ENCODE measurements around the gene BMP2K. TPM values are rescaled to one million over a fixed set of nuclear protein-coding genes. Genes with fewer than 3 reads are reported as not detected.

BMP2K gene
- total RNA-seq, 3 donors from 2014 or later (not counting 1 experiment from before 2014, with no cell fraction given): 10.1 to 13.5 (median 11.7) TPM

DNA sequence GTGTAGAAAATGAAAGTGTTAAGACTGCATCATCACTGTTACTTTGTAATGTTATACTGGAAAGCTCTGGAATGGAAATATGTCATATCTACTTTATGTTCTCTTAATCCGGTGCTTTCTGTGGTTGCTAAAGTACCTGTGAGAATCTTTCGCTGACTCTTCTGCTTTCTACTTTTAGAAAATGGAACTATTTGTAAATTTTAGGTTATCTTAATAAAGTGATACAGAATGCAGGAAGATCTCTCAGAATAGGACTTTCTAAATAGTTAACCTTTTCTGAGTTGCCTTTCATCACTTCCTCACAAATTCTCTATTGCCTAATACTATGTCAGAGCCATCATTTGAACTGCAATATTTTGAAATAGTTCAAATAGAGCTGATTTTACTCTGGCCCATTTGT, 69.3 kb downstream of the BMP2K start:
- H3K4me1 ChIP-seq (ENCODE audit: control insufficient read depth, insufficient read depth, low read length): no peaks in the 10 kb centered on the region
- Mint-ChIP-seq H3K9me3 (no peaks in the 10 kb centered on the region), H3K27ac (no peak overlapping the region), H3K4me1 (no peaks in the 10 kb centered on the region), H3K27me3 (ENCODE audit: low read depth in 2 of 2) (no peaks in the 10 kb centered on the region), H3K36me3 (no peaks in the 10 kb centered on the region), H3K4me3 (no peak overlapping the region)
- H3K4me3 ChIP-seq (ENCODE audit: low read length): no peak overlapping the region
- H3K27me3 ChIP-seq (ENCODE audit: control insufficient read depth, insufficient read depth, low read length): no peaks in the 10 kb centered on the region
- intact Hi-C loops (cut with micrococcal nuclease): no loop called here
- TF ChIP-seq, protein P1, sequence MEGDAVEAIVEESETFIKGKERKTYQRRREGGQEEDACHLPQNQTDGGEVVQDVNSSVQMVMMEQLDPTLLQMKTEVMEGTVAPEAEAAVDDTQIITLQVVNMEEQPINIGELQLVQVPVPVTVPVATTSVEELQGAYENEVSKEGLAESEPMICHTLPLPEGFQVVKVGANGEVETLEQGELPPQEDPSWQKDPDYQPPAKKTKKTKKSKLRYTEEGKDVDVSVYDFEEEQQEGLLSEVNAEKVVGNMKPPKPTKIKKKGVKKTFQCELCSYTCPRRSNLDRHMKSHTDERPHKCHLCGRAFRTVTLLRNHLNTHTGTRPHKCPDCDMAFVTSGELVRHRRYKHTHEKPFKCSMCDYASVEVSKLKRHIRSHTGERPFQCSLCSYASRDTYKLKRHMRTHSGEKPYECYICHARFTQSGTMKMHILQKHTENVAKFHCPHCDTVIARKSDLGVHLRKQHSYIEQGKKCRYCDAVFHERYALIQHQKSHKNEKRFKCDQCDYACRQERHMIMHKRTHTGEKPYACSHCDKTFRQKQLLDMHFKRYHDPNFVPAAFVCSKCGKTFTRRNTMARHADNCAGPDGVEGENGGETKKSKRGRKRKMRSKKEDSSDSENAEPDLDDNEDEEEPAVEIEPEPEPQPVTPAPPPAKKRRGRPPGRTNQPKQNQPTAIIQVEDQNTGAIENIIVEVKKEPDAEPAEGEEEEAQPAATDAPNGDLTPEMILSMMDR (IDR thresholded peaks at IDR 0.05): no peak
- no peaks in the 10 kb centered on the region for H3K36me3 ChIP-seq (ENCODE audit: control insufficient read depth, insufficient read depth, low read length)
- WGBS (ENCODE audit: insufficient coverage): 60% methylated on average over 1 of the region's 2 CpGs
- peak in 1 of 3 donors; percentile 32 for ATAC-seq
- no peak for DNase-seq
- H3K27ac ChIP-seq (ENCODE audit: low read length): no peak overlapping the region
- no peaks in the 10 kb centered on the region for H3K9me3 ChIP-seq (ENCODE audit: control insufficient read depth, insufficient read depth, low read length)

DNA sequence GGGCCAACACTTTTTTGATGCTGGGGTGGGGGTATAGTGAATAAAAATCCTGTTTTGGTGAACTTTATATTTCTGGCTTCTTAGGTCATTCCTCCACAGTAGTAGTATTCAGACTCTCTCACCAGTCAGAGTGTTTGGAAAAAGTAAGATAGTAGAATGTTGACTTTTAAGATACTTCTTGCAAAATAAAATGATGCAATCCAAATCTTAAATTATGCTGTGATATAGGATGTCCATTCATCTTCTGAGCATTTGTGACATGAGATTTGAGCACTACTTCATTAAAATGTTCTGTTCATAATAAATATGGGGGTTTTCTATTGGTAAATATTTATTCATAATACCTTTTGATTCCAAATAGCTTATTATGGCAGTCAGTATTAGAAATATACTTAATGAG, 70.1 kb downstream of the BMP2K start:
- peaks cover under 1% of the 10 kb centered on the region for H3K36me3 ChIP-seq (ENCODE audit: control insufficient read depth, insufficient read depth, low read length)
- intact Hi-C loops (cut with micrococcal nuclease): no loop called here
- no peak overlapping the region for H3K27ac Mint-ChIP-seq

DNA sequence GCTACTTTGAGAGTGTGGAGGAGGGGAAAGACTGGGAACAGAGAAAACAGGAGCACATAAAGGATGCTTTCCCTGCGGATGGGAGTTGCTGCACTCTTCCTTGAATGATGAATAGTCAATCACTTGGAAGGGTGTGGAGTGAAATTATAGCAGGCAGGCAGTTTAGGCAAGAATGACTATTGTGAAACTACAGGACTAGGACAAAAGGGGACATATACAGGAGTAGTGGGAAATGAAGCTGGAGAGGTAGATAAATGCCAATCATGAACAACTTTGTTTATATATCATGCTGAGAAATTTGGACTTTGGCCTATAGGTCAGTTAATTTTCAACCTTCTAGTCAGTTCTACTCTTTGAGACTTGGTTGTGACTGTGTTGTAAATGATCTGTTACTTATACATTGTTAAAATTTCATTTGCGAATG, 86.2 kb downstream of the BMP2K start:
- no peak overlapping the region for H3K27ac ChIP-seq (ENCODE audit: low read length)
- peaks cover 5 to 6% of the 10 kb centered on the region in 2 donors for H3K4me1 Mint-ChIP-seq
- no peaks in the 10 kb centered on the region for H3K36me3 ChIP-seq (ENCODE audit: control insufficient read depth, insufficient read depth, low read length)
- no peaks in the 10 kb centered on the region for H3K9me3 Mint-ChIP-seq
- TF ChIP-seq, protein P1 (IDR thresholded peaks at IDR 0.05): no peak
- H3K27me3 Mint-ChIP-seq (ENCODE audit: low read depth in 2 of 2): no peaks in the 10 kb centered on the region
- no peak overlapping the region for H3K4me3 Mint-ChIP-seq
- ATAC-seq (no peak), DNase-seq (no peak)
- H3K36me3 Mint-ChIP-seq: no peaks in the 10 kb centered on the region
- H3K9me3 ChIP-seq (ENCODE audit: control insufficient read depth, insufficient read depth, low read length): no peaks in the 10 kb centered on the region
- 100% methylated on average over 1 of the region's 2 CpGs for WGBS (ENCODE audit: insufficient coverage)
- no peaks in the 10 kb centered on the region for H3K4me1 ChIP-seq (ENCODE audit: control insufficient read depth, insufficient read depth, low read length)
- intact Hi-C loops (cut with micrococcal nuclease): loop anchor here (10.0 kb wide), 1 partner anchor 218 kb away; no protein-coding TSS in a partner anchor
- no peaks in the 10 kb centered on the region for H3K27me3 ChIP-seq (ENCODE audit: control insufficient read depth, insufficient read depth, low read length)
- no peak overlapping the region for H3K4me3 ChIP-seq (ENCODE audit: low read length)
- no peak overlapping the region for H3K27ac Mint-ChIP-seq

More for the DNA sequence above, 70.1 kb downstream of the BMP2K start:
- DNase-seq: no peak
- ATAC-seq: no peak
- H3K27me3 ChIP-seq (ENCODE audit: control insufficient read depth, insufficient read depth, low read length): no peaks in the 10 kb centered on the region
- no peaks in the 10 kb centered on the region for H3K9me3 Mint-ChIP-seq
- no peaks in the 10 kb centered on the region for H3K27me3 Mint-ChIP-seq (ENCODE audit: low read depth in 2 of 2)
- H3K27ac ChIP-seq (ENCODE audit: low read length): no peak overlapping the region
- no peak overlapping the region for H3K4me3 ChIP-seq (ENCODE audit: low read length)
- TF ChIP-seq, protein P1 (IDR thresholded peaks at IDR 0.05): no peak
- H3K4me3 Mint-ChIP-seq: no peak overlapping the region
- H3K36me3 Mint-ChIP-seq: no peaks in the 10 kb centered on the region
- H3K9me3 ChIP-seq (ENCODE audit: control insufficient read depth, insufficient read depth, low read length): no peaks in the 10 kb centered on the region
- H3K4me1 Mint-ChIP-seq: no peaks in the 10 kb centered on the region
- no peaks in the 10 kb centered on the region for H3K4me1 ChIP-seq (ENCODE audit: control insufficient read depth, insufficient read depth, low read length)

DNA sequence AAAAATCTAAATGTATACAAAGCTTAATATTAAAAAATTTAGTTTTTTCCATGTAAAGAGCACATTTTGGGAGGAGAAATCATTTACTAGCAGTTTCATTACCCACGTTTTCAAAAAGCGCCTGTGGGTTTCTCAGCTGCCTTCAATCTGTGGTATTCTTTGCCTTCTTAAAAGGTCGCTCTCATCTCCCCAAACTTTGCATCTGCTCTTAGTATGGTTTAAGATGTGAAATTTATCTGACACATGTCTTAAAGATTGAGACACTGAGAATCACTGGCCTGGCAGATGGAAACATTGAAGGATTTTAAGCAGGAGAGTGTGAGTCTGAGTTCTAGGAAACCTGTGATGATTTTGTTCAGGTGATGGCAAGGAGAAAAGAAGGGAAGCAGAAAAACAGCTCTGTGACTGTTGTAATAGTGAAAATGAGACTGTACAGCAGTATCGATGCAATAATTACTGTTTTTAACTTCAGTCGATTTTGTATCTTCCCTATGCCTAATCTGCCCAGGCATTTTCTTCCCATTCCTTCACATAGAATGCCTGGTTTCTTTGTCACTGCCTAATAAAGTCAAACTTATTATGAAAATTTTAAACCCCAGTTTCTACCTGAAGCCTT, 87.2 kb downstream of the BMP2K start:
- TF ChIP-seq, protein P1 (IDR thresholded peaks at IDR 0.05): no peak
- no peak overlapping the region for H3K4me3 ChIP-seq (ENCODE audit: low read length)
- no peaks in the 10 kb centered on the region for H3K36me3 Mint-ChIP-seq
- intact Hi-C loops (cut with micrococcal nuclease): loop anchor here (10.0 kb wide), 1 partner anchor 219 kb away; no protein-coding TSS in a partner anchor
- no peaks in the 10 kb centered on the region for H3K9me3 Mint-ChIP-seq
- H3K27ac ChIP-seq (ENCODE audit: low read length): no peak overlapping the region
- H3K4me1 Mint-ChIP-seq: peaks cover 5 to 6% of the 10 kb centered on the region in 2 donors
- H3K9me3 ChIP-seq (ENCODE audit: control insufficient read depth, insufficient read depth, low read length): no peaks in the 10 kb centered on the region
- no peaks in the 10 kb centered on the region for H3K27me3 Mint-ChIP-seq (ENCODE audit: low read depth in 2 of 2)
- H3K4me1 ChIP-seq (ENCODE audit: control insufficient read depth, insufficient read depth, low read length): no peaks in the 10 kb centered on the region
- no peak overlapping the region for H3K27ac Mint-ChIP-seq
- ATAC-seq (no peak), DNase-seq (no peak)
- 93% methylated on average over 3 of the region's 5 CpGs for WGBS (ENCODE audit: insufficient coverage)
- no peaks in the 10 kb centered on the region for H3K27me3 ChIP-seq (ENCODE audit: control insufficient read depth, insufficient read depth, low read length)
- no peak overlapping the region for H3K4me3 Mint-ChIP-seq
- no peaks in the 10 kb centered on the region for H3K36me3 ChIP-seq (ENCODE audit: control insufficient read depth, insufficient read depth, low read length)

All from natural killer cell (primary cell).